HL-60 (cell line): Measurements from ENCODE around the gene ZFAND6.

Experiments
- DNase-seq, 2 experiments: peaks; one replicate each; pipeline ENCODE4 v3.0.0-alpha.2; 2010 to 2020; ENCODE audit warnings: low read depth in 1 of 2, low spot score in 1 of 2
- H3K27ac ChIP-seq: fragments of 250-450 bp; sonication (Bioruptor Pico); replicated peaks from 2 replicates; pipeline ENCODE4 v1.5.1; 2020; ENCODE audit warnings: mild to moderate bottlenecking, moderate library complexity
- H3K27me3 ChIP-seq: fragments of 250-450 bp; sonication (Bioruptor Pico); 2 replicates; pipeline ENCODE4 v1.5.1; 2021; ENCODE audit warnings: mild to moderate bottlenecking, moderate library complexity; ENCODE audit not compliant: insufficient read depth, poor library complexity, severe bottlenecking
- H3K4me3 ChIP-seq: replicated peaks from 2 replicates; pipeline ENCODE4 v1.5.1; 2011; ENCODE audit warnings: mild to moderate bottlenecking, control low read depth, low read length; ENCODE audit not compliant: insufficient read depth
- GABPA ChIP-seq: IDR thresholded peaks from 2 replicates; pipeline ENCODE4 v1.6.1; 2012; ENCODE audit warnings: low read depth
- POLR2AphosphoS5 ChIP-seq: IDR thresholded peaks from 2 replicates; pipeline ENCODE4 v1.6.1; 2012; ENCODE audit warnings: low read depth
- SPI1 ChIP-seq: IDR thresholded peaks from 2 replicates; pipeline ENCODE4 v1.6.1; 2012; ENCODE audit warnings: low read depth, mild to moderate bottlenecking, borderline replicate concordance
- TF ChIP-seq, protein P1 (sequence below): IDR thresholded peaks from one replicate; pipeline ENCODE4 v1.5.1; 2011; ENCODE audit warnings: low read length, control low read depth, inconsistent platforms; ENCODE audit not compliant: insufficient read depth
- TF ChIP-seq, protein P2 (sequence below): IDR thresholded peaks from 2 replicates; pipeline ENCODE4 v1.6.1; 2012; ENCODE audit warnings: low read depth; ENCODE audit not compliant: insufficient replicate concordance

The ZFAND6 gene

DNA sequence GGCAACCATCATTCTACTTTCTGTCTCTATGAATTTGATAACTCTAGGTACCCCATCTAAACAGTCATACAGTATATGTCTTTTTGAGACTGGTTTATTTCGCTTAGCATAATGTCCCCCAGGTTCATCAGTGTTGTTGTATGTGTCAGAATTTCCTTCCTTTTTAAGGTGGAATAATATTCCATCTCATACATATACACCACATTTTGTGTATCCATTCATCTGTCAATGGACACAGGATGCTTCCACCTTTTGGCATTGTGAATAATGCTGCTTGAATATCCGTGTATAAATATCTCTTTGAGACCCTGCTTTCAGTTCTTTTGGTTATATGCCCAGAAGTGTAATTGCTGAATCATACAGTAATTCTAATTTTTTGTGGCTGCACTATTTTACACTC, 10.4 kb upstream of the ZFAND6 start:
- H3K27me3 ChIP-seq, result no peaks in the 10 kb centered on the region
- no peak overlapping the region for H3K27ac ChIP-seq
- TF ChIP-seq POLR2AphosphoS5 (no peak), SPI1 (no peak), GABPA (no peak)
- TF ChIP-seq, protein P1, sequence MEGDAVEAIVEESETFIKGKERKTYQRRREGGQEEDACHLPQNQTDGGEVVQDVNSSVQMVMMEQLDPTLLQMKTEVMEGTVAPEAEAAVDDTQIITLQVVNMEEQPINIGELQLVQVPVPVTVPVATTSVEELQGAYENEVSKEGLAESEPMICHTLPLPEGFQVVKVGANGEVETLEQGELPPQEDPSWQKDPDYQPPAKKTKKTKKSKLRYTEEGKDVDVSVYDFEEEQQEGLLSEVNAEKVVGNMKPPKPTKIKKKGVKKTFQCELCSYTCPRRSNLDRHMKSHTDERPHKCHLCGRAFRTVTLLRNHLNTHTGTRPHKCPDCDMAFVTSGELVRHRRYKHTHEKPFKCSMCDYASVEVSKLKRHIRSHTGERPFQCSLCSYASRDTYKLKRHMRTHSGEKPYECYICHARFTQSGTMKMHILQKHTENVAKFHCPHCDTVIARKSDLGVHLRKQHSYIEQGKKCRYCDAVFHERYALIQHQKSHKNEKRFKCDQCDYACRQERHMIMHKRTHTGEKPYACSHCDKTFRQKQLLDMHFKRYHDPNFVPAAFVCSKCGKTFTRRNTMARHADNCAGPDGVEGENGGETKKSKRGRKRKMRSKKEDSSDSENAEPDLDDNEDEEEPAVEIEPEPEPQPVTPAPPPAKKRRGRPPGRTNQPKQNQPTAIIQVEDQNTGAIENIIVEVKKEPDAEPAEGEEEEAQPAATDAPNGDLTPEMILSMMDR, result no peak
- TF ChIP-seq, protein P2, sequence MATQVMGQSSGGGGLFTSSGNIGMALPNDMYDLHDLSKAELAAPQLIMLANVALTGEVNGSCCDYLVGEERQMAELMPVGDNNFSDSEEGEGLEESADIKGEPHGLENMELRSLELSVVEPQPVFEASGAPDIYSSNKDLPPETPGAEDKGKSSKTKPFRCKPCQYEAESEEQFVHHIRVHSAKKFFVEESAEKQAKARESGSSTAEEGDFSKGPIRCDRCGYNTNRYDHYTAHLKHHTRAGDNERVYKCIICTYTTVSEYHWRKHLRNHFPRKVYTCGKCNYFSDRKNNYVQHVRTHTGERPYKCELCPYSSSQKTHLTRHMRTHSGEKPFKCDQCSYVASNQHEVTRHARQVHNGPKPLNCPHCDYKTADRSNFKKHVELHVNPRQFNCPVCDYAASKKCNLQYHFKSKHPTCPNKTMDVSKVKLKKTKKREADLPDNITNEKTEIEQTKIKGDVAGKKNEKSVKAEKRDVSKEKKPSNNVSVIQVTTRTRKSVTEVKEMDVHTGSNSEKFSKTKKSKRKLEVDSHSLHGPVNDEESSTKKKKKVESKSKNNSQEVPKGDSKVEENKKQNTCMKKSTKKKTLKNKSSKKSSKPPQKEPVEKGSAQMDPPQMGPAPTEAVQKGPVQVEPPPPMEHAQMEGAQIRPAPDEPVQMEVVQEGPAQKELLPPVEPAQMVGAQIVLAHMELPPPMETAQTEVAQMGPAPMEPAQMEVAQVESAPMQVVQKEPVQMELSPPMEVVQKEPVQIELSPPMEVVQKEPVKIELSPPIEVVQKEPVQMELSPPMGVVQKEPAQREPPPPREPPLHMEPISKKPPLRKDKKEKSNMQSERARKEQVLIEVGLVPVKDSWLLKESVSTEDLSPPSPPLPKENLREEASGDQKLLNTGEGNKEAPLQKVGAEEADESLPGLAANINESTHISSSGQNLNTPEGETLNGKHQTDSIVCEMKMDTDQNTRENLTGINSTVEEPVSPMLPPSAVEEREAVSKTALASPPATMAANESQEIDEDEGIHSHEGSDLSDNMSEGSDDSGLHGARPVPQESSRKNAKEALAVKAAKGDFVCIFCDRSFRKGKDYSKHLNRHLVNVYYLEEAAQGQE, result no peak
- DNase-seq, result no peak
- no peak overlapping the region for H3K4me3 ChIP-seq

DNA sequence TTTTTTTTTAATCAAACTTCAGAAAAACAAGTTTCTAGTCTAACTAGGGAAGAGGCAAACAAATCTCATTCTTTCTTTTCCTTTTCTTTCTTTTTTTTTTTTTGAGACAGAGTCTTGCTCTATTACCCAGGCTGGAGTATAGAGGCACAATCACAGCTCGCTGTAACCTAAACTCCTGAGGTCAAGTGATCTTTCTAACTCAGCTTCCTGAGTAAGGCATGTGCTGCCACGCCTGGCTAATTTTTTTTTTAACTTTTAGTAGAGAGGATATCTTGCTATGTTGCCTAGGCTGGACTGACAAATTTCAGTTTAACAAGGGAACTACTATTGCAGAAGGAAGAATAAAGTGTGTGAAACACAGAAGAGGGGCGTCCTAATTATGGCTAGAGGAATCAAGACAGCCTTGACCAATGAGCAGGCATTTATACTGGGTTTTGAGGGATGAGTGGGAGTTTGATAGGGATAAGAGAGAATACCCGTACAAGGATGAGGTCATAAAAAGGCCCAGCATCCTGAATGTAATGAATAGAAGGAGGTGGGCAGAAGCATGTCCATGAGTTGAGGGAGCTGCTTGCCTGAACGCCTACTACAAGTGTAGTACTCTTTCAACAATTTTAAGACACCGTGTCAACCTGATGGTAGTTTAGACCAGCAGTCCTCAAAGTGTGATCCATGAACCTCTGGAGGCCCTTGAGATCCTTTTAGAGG, 6.7 kb upstream of the ZFAND6 start:
- no peak overlapping the region for H3K4me3 ChIP-seq
- no peak for DNase-seq
- TF ChIP-seq, protein P1, result no peak
- no peak for TF ChIP-seq POLR2AphosphoS5
- TF ChIP-seq SPI1, result no peak
- TF ChIP-seq, protein P2, result no peak
- no peak for TF ChIP-seq GABPA
- H3K27ac ChIP-seq, result no peak overlapping the region
- no peaks in the 10 kb centered on the region for H3K27me3 ChIP-seq

DNA sequence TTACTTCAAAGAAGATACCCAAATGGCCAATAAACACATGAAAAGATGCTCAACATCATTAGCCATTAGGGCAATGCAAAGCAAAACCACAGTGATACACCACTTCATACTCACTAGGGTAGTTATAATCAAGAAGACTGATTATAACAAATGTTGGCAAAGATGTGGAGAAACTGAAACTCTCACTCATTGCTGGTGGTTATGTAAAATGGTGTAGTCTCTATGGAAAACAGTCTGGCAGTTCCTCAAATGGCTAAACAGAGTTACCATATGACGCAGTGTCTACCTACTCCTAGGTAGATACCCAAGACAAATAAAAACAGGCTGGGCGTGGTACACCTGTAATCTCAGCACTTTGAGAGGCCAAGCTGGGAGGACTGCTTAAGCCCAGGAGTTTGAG, 3.5 kb upstream of the ZFAND6 start:
- Histone ChIP-seq H3K27me3 (no peaks in the 10 kb centered on the region), H3K4me3 (no peak overlapping the region), H3K27ac (no peak overlapping the region)
- TF ChIP-seq GABPA (no peak), SPI1 (no peak), POLR2AphosphoS5 (no peak)
- TF ChIP-seq, protein P1, result no peak
- TF ChIP-seq, protein P2, result no peak
- no peak for DNase-seq
